Hepatocyte (in vitro differentiated cells): ENCODE results near the gene SLC18A2.

Experiments
- EZH2 ChIP-seq: fragments of 200-600 bp; sonication (generic); IDR thresholded peaks from 2 replicates; pipeline ENCODE4 v1.6.1; 2016; ENCODE audit warnings: antibody characterized with exemption, mild to moderate bottlenecking, borderline replicate concordance
- EZH2phosphoT487 ChIP-seq: fragments of 200-600 bp; sonication (generic); IDR thresholded peaks from one replicate; pipeline ENCODE4 v1.6.1; 2018; ENCODE audit warnings: antibody characterized with exemption, mild to moderate bottlenecking, low read depth, moderate library complexity; ENCODE audit not compliant: unreplicated experiment, severe bottlenecking

DNA sequence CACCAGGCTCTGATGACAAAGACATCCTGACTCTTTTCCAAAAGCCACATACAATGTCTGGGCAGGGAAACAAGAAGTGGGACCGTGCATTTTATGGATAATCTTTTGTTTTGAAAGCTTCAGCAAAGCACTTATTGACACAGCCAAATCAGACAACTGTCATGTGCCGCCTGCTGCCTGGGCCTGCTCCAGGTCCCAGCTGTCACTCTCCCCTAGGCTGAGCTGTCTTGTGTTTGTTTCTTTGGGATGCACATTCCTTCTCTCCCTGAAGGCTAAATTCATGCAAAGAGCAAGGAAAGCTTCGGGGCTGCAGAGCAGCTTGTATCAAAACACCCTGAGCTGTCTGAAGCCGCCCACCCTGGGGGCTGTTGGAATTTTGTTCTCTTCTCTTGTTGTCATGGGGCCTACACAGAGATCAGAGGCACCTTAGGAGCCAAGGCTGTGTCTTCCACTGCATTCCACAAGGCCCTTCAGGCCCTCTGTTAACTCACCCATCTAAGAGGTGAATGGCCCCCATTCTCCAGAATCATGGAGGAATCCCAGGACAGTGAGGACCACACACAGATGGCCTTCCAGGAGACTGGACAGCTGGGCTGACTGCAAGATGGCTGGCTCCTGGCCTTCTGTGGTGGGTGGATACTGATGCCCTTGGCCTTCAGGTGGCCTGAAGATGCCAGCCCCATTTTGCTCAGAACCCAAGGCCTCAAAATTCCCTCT, 17.8 kb upstream of the SLC18A2 start:
- no peak for TF ChIP-seq EZH2
- no peak for TF ChIP-seq EZH2phosphoT487
